Measurements from ENCODE around the gene PRUNE2.

DNA sequence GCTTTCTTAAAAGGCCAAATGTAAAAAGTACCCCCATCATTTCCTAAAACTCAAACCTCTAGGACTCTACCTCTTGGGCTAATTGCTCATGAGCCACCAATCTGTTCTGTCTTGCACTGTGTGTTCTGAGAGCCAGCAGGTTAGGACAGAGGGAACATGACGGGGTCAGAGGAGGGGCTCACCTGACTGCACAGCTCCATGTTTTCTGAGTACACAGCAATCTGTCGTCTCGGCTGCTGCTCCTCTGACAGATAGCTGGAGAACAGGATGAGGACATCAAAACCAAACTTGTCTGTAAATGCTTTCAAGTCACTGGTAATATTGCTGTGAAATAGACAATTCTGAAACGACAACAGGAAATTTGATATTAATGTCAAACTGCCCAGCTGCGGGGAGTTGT lies 192.5 kb downstream of the PRUNE2 start:
- TF ChIP-seq CTCF (IDR thresholded peaks at IDR 0.05), result no peak
- TF ChIP-seq POLR2A (IDR thresholded peaks at IDR 0.05), result no peak
